GM23248 (cell line): ENCODE data around the gene TC2N.

Experiments
- EZH2 ChIP-seq: fragments of 200-600 bp; sonication (generic); IDR thresholded peaks from 2 replicates; pipeline ENCODE4 v1.6.1; 2018; ENCODE audit warnings: antibody characterized with exemption, mild to moderate bottlenecking; ENCODE audit not compliant: insufficient read depth, poor library complexity, severe bottlenecking
- EZH2phosphoT487 ChIP-seq: fragments of 200-600 bp; sonication (generic); IDR thresholded peaks from 2 replicates; pipeline ENCODE4 v1.6.1; 2018; ENCODE audit warnings: antibody characterized with exemption, moderate library complexity, mild to moderate bottlenecking, low read depth; ENCODE audit not compliant: insufficient read depth

GRCh38 chr14:91743305-91743653 is 124.1 kb downstream of the TC2N start:
- TF ChIP-seq EZH2 (no peak), EZH2phosphoT487 (no peak)
